ENCODE data around the gene KLK1.

DNA sequence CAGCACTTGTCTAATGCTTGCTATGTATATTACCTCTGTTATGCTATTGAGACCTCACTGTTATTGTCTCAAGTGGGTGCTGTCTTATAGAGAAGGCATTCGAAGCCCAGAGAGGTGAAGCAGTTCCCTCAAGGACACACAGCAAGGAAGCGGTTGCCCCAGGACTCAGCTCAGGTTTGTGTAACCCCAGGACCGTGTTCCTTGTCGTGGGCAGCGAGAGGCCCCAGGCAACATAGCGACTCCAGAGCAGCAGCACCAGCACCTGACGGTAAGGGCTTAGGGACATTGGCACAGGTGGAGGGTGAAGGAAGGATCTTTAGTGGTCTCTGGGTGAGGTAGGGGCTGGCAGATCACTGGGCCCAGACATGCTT lies 7.4 kb upstream of the KLK1 start:
- no peak for TF ChIP-seq POLR2A (IDR thresholded peaks at IDR 0.05)
- TF ChIP-seq, protein P1, sequence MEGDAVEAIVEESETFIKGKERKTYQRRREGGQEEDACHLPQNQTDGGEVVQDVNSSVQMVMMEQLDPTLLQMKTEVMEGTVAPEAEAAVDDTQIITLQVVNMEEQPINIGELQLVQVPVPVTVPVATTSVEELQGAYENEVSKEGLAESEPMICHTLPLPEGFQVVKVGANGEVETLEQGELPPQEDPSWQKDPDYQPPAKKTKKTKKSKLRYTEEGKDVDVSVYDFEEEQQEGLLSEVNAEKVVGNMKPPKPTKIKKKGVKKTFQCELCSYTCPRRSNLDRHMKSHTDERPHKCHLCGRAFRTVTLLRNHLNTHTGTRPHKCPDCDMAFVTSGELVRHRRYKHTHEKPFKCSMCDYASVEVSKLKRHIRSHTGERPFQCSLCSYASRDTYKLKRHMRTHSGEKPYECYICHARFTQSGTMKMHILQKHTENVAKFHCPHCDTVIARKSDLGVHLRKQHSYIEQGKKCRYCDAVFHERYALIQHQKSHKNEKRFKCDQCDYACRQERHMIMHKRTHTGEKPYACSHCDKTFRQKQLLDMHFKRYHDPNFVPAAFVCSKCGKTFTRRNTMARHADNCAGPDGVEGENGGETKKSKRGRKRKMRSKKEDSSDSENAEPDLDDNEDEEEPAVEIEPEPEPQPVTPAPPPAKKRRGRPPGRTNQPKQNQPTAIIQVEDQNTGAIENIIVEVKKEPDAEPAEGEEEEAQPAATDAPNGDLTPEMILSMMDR (IDR thresholded peaks at IDR 0.05) = no peak

Measured in adrenal gland (tissue), 5 donors.